HG02642 (cell line): ENCODE data around the gene DDX24.

ENCODE experiments used
- ATAC-seq: cut with Tn5 transposase; IDR thresholded peaks from one replicate; pipeline ENCODE4 v1.9.1; 2021; ENCODE audit warnings: mild to moderate bottlenecking; ENCODE audit not compliant: unreplicated experiment, poor library complexity

DDX24 gene, protein sequence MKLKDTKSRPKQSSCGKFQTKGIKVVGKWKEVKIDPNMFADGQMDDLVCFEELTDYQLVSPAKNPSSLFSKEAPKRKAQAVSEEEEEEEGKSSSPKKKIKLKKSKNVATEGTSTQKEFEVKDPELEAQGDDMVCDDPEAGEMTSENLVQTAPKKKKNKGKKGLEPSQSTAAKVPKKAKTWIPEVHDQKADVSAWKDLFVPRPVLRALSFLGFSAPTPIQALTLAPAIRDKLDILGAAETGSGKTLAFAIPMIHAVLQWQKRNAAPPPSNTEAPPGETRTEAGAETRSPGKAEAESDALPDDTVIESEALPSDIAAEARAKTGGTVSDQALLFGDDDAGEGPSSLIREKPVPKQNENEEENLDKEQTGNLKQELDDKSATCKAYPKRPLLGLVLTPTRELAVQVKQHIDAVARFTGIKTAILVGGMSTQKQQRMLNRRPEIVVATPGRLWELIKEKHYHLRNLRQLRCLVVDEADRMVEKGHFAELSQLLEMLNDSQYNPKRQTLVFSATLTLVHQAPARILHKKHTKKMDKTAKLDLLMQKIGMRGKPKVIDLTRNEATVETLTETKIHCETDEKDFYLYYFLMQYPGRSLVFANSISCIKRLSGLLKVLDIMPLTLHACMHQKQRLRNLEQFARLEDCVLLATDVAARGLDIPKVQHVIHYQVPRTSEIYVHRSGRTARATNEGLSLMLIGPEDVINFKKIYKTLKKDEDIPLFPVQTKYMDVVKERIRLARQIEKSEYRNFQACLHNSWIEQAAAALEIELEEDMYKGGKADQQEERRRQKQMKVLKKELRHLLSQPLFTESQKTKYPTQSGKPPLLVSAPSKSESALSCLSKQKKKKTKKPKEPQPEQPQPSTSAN

DNA sequence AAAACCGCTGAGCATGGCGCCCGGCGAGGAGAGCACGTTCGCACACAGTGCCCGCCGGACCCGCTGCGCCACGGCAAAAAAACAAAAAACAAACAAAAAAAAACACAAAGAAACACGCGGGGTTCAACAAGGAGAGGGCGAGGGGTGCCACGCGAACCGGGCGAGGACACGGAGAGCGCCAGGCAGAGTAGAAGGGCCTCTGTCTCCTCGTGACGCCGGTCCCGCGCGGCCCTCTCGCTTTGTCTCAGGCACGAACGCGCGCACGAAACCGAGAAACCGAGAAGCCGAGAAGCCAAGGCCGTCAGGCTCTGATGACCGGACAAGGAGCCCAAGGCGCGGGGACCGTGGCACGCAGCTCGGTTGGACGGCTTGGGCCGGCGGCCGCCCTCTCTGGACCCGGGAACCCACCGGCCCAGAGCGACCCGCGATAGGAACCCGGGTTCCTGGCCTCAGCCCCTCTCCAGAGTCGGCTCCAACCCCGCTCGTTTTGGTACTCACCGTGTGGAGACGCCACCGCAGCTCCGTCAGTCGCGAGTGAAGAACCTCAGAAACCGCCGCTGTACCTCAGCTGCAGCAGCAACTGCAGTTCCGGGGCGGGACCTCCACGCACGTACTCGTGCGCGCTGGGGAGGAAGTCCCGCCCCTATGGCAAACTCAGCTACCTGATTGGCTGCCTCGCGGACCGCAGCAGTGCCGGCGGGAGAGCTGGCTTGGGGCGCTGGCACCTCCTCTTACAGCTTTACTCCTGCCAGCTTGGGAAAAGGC lies at the start of gene DDX24, which contains the start of gene IFI27L1:
Gene DDX24 (minus strand): TSS at position 582 of the 765 bp plus-strand sequence. CDS start 1,460 bp downstream, outside the sequence.
Gene IFI27L1 (plus strand): TSS at position 690 of the 765 bp plus-strand sequence. CDS start 15,628 bp downstream, outside the sequence.
- ATAC-seq: peak; percentile 99

DNA sequence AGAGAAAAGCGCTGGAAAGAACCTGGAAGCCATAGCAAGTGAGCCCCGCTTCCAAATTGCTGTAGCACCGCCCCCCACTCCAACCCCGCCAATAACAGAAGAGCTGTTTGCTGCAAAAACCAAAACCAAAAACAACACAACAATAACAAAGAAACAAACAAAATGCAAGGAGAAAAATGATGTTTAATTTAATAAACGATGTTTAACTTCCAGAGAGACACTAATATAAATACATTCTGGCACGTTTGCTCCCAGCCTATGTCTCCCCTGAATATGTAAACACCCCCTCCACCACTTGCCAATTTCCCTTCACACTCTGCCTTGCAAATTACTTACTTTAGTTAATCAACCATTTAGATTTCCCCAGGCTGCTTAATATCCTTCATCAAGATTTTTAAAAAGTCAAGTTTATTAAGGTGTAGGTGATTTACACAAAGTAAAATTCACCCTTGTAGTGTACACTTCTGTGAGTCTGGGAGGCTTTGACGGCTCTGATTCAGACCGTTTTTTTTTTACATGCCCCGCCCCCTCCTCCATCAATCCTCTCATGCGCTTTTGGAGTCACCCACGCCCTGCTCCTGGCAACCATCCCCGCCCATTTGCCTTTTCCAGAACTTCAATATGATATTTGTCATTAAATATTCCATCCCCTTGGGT lies 48.9 kb upstream of the DDX24 start:
- no peak for ATAC-seq

DNA sequence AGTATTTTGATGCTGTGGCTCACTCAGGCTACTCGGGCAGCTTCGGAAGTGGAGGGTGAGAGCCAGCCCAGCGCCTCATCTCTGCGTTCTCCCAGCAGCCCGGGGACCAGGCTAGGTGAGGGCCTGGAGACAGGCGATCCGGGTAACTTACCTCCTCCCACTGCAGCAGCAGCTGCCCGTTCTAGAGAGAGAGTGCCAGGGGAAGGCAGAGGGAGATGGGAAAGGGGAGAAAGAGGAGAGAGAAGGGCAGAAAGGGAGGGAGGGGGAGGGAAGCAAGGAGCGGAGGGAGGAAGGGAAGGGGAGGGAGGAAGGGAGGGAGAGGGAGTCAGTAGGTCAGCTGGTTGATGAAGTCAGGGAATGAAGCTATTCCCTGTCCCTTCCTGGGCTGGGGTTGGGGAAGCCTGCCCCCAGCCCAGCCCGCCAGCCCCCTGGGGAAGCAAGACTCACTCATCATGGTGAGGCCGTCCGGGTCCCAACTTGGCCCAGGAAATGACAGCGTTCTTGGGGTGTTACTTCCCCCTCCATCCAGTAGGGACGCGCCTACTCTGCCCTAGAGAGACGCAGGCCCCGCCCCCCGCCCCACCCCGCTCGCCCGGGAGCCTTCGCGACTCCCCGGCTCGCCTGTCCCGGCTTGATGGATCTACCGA lies 48.2 kb upstream of the DDX24 start, which contains the start of gene IFI27L2:
Gene IFI27L2 (minus strand): TSS at position 494 of the 647 bp plus-strand sequence. CDS start 40 bp downstream, at position 454.
- peak; percentile 85 for ATAC-seq

DNA sequence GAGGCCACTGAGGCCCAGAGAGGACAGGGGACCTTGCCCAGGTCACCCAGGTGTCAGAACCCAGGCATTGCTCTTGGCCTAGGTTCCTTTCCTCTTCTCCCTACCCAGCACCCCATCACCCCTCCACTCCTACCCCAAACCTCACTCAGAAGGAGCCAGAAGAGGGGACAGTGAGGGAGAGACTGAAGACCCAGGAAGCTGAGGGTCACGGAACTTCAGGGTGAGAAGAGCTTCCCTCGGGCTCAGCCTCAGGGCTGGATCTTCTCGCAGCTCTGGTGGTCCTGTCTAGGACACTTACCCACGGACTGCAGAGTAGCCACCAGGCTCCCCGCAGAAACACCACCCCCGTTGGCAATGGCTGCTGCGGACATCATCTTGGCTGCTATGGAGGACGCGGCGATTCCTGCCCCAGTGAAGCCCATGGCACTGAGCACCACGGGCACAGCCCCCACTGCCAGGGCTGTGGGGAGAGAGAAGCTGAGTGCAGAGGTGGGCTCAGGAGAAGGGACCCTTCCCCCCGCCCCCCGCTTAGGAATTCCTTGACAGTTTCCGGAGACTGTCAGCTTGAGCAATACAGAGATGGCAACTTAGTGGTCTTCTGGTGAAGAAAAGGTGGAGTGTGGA lies 47.3 kb upstream of the DDX24 start:
- ATAC-seq: no peak

DNA sequence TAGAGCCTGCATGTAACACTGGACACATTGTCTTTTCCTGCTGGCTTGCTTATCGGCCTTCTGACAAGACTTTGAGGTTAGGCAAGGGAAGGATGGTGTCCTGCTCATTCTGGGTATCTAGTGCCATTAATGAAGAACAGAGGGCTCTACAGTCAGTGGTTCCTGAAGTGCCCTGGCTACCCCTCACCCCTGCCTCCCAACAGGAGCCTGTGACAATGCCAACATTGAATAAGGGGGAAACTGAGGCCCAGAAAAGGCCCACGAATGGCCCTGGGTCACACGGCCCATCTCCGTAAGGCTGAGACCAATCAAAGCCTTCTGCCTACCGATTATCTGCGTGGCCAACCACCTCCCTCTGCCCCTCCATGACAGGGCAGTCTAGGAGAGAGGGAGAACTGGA lies 46.3 kb upstream of the DDX24 start:
- ATAC-seq: no peak

DNA sequence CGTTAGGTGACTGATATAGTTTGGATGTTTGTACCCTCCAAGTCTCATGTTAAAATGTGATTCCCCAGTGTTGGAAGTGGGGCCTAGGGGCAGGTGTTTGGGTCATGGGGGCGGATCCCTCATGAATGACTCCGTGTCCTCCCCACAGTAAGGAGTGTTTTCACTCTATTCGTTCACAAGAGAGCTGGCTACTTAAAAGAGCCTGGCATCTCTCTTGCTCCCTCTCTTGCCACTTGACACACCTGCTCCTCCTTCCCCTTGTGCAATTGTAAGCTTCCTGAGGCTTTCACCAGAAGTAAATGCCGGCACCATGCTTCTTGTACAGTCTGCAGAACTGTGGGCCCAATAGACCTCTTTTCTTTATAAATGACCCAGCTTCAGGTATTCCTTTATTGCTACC lies 45.8 kb upstream of the DDX24 start:
- no peak for ATAC-seq

DNA sequence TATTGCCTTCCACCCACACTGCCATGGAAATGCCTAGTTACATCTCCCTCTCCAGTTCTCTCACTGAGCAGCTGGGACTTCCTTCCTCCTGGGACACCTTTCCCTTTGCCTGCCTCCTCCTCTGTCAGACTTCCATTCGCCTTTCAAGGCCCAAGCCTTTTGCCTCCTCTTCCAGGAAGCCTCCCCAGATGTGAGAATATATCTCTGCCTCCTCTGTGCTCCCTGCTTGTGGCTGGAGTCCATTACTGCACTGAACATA lies 45.3 kb upstream of the DDX24 start:
- no peak for ATAC-seq

DNA sequence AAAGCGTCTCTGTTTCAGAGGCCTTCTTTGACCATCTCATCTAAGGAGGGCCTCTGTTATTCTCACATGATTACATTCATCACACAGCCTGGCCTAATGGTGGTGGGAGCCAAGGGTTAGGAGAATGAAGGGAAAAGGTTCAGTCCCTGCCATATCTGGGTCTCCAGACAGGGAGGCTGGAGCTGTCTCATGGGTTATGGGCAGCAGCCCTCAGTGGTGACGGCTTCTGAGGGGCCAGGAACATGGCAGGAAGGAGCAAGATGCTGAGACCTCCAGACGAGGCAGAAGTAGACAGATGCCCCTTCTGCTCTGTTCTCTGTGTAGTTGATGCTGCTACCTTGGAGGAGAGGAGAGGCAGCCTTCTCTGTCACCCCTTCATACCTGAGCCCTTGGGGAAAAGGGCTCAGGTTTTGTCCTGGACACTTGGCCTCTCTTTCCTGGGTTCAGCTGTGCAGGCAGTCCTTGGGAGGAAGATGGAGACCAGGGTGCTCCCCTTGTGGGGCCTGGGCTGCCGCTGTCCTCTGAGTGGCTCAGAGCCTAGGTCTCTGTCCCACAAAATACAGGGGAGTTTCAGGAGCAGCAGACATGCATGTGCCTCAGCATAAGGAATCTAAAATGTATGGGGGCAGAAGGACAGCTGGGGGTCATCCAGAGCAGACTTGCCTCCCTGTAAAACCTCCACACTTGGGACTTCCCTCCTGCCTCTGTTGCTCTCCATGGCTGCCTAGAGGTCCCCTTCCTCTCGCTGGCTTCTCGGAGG lies 44.8 kb upstream of the DDX24 start:
- ATAC-seq: no peak

DNA sequence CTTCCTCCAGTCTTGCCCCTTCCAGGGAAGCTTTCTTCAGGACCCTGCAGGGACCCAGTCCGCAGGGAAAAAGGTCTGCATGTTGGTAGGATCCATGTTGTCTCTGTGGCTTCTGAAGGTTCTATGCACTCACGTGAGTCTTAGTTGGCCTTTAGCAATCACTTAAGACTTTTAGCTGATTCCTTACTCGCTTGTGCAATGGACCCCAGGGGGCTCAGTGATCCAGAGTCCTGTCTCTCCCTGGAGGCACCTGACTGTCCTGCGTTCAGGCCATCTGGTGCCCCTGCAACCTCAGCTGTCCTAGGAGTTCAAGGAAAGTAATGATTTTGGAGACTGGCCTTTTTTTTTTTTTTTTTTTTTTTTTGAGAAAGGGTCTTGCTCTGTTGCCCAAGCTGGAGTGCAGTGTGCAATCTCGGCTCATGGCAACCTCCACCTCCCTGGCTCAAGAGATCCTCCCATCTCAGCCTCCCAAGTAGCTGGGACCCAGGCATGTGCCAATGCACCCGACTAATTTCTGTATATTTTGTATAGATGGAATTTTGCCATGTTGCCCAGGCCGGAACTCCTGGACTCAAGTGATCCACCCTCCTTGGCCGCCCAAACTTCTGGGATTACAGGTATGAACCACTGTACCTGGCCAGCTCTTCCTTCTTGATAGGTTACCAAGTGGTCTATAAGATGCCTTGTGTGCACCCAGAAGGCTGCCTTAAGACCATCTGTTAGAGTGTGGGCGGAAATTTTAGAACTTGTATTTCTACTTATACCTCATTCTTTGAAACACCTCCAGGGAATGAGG lies 43.8 kb upstream of the DDX24 start:
- no peak for ATAC-seq

DNA sequence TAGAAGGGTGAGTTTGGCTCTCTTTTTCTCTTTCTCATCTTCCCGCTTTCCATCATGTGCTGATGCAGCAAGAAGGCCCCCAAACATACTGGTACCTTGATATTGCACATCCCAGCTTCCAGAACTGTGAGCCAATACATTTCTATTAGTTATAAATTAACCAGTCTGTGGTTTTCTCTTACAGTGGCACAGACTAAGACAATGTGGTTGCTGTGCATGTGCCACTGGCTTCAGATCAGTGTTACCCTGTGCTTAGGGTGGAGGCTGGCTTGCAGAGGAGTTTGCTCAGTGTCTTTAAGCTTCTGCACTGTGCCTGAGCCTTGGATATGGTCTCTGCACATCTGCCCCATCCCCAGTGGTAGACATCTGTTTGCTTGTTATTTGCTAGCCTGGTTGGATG lies 42.9 kb upstream of the DDX24 start:
- no peak for ATAC-seq

DNA sequence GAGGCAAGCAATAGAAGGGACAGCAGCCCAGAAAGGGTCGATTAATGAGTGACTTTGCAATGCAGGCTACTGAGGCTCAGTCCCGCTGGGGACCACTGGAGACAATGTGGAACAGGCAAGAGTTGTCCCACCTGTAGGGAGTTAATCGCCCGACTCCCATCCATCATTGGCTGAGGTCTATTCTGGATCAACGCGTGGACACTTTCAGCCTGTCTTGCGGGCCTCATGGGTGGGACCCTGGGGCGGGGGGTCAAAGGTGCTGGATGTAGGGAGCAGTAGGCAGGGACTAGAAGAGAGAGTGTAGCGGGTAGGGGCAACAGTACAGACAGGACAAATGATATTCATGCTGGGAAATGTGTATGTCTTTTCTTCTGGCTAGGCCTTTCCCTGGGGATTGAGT lies 42.3 kb upstream of the DDX24 start:
- no peak for ATAC-seq

DNA sequence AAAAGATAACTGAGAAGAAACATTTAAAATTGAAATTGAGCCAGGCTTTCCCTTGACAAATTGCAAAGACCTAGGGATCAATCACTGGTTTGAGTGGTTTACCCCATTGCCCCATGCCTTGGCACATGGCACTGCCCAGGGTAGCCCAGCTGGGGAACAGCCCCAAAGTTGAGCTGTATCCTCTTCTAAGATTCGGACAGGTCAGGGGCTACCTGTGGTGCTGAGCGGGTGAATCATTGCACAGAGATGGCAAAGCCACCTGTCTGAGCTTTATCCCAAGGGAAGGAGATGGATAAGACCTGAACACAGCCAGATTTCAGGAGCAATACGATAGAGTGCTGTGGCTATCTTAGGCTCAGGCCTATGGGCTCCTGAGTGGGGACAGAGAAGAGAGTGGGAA lies 41.4 kb upstream of the DDX24 start:
- no peak for ATAC-seq

DNA sequence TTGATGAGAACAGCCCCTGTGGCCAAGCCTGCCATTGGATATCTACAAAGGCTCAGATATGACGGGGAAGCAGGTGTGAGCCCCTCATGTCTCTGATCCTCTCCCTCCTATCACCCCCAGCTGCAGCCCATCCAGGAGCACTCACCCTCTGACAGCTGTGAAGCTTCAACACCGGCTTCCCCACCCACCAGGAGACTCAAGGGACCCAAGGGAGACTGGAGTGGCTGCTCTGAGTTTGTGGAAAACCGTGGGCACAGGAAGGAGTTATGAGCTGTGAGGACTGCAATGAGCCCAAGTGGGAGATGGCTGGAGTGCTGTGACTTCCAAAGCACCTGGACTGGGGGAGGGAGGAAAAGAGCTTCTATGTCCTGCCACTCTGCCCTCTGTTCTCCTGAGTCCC lies 40.5 kb upstream of the DDX24 start:
- no peak for ATAC-seq

DNA sequence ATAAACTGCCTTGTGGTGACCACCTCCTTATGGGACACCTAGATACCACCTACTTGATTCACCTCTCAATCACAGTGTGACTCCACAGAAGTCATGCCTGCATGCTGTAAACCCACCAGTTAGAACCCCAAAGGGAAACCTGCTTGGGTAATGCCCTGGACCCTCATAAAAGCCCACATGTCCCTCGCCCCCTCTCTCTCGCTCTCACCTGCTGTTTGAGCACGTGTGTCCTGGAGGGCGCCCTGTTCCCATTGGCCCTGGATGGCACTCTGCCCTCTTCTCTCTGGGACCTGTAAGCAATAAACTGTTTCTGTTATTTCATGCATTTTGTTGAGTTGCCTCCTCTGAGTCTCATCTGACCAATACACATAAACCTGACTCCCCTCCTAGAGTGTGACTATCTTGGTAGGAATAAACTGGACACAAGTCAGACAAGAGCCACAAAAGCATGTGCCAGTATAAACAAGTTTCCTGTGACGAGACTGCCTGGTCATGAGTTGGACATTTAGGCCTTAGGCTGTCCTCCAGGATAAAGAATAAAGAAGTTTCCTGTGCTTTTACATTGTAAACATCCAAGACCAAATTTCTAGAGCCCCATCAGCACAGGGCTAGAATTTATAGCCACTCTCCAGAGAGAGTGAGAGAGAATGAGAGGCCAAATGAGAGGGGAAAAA lies 39.8 kb upstream of the DDX24 start:
- ATAC-seq: no peak

DNA sequence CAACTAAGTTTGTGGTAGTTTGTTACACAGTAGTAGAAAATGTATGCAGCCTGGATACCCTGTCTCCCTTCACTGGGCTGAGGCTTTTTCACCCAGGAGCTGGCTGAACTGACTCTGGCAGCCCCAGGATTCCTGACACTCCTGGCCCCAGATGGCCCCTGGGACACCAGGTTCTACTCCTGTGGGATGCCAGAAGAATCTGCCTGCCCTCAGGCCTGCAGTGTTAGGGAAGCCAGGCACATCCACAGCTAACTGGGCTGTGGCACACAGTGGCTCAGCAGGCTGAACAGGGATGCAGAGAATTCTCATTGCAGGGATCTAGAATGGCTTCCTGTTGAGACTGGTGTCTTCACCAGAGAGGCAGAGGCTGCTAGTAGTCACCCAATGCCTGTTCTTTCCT lies 38.1 kb upstream of the DDX24 start:
- no peak for ATAC-seq

DNA sequence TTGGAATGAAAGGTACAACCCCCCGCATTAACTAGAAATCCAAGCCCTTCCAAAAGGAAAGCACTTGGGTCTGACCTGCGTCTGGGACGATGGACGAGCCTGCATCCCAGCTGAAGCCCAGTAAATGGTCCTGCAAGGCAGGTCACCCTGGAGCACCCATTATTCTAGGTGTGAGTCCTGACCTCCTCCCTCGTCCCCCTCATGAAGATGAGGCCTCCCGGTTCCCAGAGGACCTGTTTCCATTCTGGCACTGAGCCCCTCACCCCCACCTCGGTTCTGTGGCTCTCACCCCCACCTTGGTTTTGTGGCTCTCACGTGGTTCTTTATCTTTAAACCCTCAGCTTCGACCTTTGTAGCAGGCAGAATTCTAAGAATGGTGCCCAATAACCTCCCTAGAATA lies 36.9 kb upstream of the DDX24 start:
- ATAC-seq: no peak

DNA sequence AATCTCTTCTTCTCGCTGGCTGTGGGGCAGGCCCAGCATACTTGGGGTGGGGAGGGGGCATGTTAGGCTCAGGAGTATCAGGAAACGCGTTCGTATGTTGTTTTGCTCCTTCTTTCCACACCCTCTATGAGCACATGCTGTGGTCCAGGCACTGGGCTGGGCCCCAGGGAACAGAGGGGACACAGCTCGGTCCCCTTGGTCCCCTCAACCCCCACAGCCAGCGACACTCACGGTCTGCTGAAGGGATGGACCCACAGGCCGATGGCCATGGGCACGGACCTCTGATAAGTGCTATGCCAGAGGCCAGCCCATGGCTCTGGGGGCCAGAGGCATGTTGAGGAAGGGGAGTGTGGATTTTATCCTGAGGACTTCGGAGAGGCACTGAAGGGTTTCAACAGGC lies 35.7 kb upstream of the DDX24 start:
- no peak for ATAC-seq
